ENCODE data around the gene PKD1.
"Not testable (repeated sequence)": the region's sequence is repeated elsewhere in the genome, so short reads cannot be mapped to it uniquely, and the experiment has no call there.

GRCh38 chr16:2125609-2126008 is 10.1 kb downstream of the PKD1 start:
- not testable (repeated sequence) for TF ChIP-seq ZNF274 (IDR thresholded peaks at IDR 0.05; ENCODE audit: low read depth, low read length); SUZ12 (IDR thresholded peaks at IDR 0.05; ENCODE audit: extremely low read depth, insufficient read depth, insufficient read length); YY1 (IDR thresholded peaks at IDR 0.05; ENCODE audit: insufficient read depth, insufficient read length)
